ENCODE results near the gene RBM34. TPM values are rescaled to one million over a fixed set of nuclear protein-coding genes. Genes with fewer than 3 reads are reported as not detected.
"Not testable (repeated sequence)": the region's sequence is repeated elsewhere in the genome, so short reads cannot be mapped to it uniquely, and the experiment has no call there.

RBM34 gene
- total RNA-seq, 1 donor from 2014 or later = 94.2 TPM

DNA sequence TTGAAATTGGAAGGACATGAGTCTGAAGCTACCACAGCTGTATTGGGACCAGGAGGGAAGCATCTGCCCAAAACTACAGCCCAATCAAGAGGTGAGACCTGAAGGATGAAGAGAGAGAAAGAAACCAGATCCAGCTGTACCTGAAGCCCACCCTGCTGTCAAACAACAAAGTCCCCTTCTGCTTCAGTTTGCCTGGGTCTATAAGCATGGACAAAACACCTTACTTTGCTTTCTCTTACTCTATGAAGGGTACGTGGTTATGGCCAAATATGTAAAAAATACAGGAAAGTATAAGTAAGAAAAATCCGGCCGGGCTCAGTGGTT, 58.8 kb downstream of the RBM34 start:
- TF ChIP-seq CTCF (IDR thresholded peaks at IDR 0.05; ENCODE audit: partially characterized antibody, unreplicated experiment) = no peak
- DNase-seq = no peak
- Mint-ChIP-seq H3K4me1 (ENCODE audit: low read depth, unreplicated experiment) (peaks cover 17% of the 10 kb centered on the region), H3K4me3 (ENCODE audit: unreplicated experiment) (no peak overlapping the region), H3K27ac (ENCODE audit: unreplicated experiment) (no peak overlapping the region), H3K9me3 (ENCODE audit: unreplicated experiment) (peaks cover 1% of the 10 kb centered on the region), H3K36me3 (ENCODE audit: unreplicated experiment) (no peaks in the 10 kb centered on the region), H3K27me3 (ENCODE audit: unreplicated experiment) (peaks cover 4% of the 10 kb centered on the region)

DNA sequence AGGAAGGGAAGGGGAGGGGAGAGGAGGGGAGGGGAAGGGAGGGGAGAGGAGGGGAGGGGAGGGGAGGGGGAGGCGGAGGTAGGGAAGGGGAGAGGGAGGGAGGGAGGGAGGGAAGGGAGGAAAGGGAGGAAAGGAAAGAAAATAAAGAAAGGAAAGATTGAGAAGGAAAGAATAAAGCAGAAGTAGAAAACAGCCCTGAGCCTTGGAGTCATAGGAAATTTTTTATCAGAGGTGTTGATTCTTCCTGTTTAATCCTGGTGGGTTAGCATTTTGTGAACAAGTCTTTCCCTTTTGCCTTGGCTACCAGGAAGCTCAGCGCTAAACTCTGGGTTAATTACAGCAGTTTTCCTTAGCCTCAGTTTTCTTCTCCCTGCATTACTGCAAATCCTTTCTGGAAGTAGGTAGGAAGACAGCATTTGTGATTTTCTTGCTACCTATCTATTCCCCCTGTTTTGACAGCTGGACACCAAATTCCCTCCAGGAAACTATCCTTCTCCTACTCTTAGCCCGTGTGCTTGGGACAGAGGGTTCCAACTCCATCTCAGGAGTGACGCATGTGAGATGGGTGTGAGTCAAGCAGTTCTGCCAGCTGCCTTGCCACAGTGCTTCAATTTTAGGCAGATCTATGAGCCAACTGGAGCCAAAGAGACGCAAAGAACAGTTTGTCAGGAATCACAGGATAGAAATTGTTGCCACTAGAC, 59.3 kb downstream of the RBM34 start:
- H3K27me3 Mint-ChIP-seq (ENCODE audit: unreplicated experiment) = peaks cover 4% of the 10 kb centered on the region
- no peaks in the 10 kb centered on the region for H3K36me3 Mint-ChIP-seq (ENCODE audit: unreplicated experiment)
- H3K27ac Mint-ChIP-seq (ENCODE audit: unreplicated experiment) = no peak overlapping the region
- H3K4me3 Mint-ChIP-seq (ENCODE audit: unreplicated experiment) = no peak overlapping the region
- H3K9me3 Mint-ChIP-seq (ENCODE audit: unreplicated experiment) = peaks cover 1% of the 10 kb centered on the region
- no peak for TF ChIP-seq CTCF (IDR thresholded peaks at IDR 0.05; ENCODE audit: partially characterized antibody, unreplicated experiment)
- peaks cover 17% of the 10 kb centered on the region for H3K4me1 Mint-ChIP-seq (ENCODE audit: low read depth, unreplicated experiment)
- no peak for DNase-seq

DNA sequence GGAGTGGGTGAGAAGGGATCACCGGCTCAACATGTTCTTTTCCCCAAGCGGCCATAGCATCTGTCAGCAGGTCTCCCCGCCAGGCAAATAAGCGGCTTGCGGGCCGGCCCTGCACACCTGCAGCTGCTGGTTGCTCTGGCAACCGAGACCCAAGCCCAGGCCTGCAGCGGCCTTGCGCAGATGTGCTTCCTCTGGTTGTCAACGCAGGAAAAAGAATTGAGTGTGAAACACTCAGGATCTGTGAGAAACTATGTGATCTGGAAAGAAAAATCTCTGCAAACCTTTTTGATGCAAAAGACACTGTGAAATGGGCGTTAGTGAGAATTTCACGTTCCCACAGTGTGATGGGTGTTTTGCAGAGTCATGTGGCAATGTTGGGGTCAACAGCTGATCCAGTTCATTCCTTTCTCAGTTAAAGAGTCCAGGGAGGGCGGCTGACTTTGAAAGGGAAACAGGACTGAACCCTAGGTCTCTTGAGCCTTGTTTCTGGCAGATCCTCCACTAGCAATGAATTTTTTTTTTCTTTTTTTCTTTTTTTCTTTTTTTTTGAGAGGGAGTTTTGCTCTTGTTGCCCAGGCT, 60.8 kb downstream of the RBM34 start:
- DNase-seq = peak; percentile 26
- no peak overlapping the region for H3K4me3 Mint-ChIP-seq (ENCODE audit: unreplicated experiment)
- no peaks in the 10 kb centered on the region for H3K36me3 Mint-ChIP-seq (ENCODE audit: unreplicated experiment)
- no peak for TF ChIP-seq CTCF (IDR thresholded peaks at IDR 0.05; ENCODE audit: partially characterized antibody, unreplicated experiment)
- H3K27me3 Mint-ChIP-seq (ENCODE audit: unreplicated experiment) = peaks cover 4% of the 10 kb centered on the region
- H3K9me3 Mint-ChIP-seq (ENCODE audit: unreplicated experiment) = peaks cover 1% of the 10 kb centered on the region
- peaks cover 17% of the 10 kb centered on the region for H3K4me1 Mint-ChIP-seq (ENCODE audit: low read depth, unreplicated experiment)
- H3K27ac Mint-ChIP-seq (ENCODE audit: unreplicated experiment) = no peak overlapping the region

- DNase-seq = no peak
- H3K27me3 Mint-ChIP-seq (ENCODE audit: unreplicated experiment) = peaks cover 4% of the 10 kb centered on the region
- peaks cover 11% of the 10 kb centered on the region for H3K4me1 Mint-ChIP-seq (ENCODE audit: low read depth, unreplicated experiment)
- no peaks in the 10 kb centered on the region for H3K36me3 Mint-ChIP-seq (ENCODE audit: unreplicated experiment)
- no peak for TF ChIP-seq CTCF (IDR thresholded peaks at IDR 0.05; ENCODE audit: partially characterized antibody, unreplicated experiment)
- no peak overlapping the region for H3K4me3 Mint-ChIP-seq (ENCODE audit: unreplicated experiment)
- peaks cover 1% of the 10 kb centered on the region for H3K9me3 Mint-ChIP-seq (ENCODE audit: unreplicated experiment)
- H3K27ac Mint-ChIP-seq (ENCODE audit: unreplicated experiment) = no peak overlapping the region
These were observed 62.1 kb downstream of the RBM34 start for GRCh38 chr1:235098991-235099390.

GRCh38 chr1:235098547-235098946, 62.5 kb downstream of the RBM34 start:
- no peak for TF ChIP-seq CTCF (IDR thresholded peaks at IDR 0.05; ENCODE audit: partially characterized antibody, unreplicated experiment)
- Mint-ChIP-seq H3K9me3 (ENCODE audit: unreplicated experiment) (peaks cover 3% of the 10 kb centered on the region), H3K27ac (ENCODE audit: unreplicated experiment) (no peak overlapping the region), H3K36me3 (ENCODE audit: unreplicated experiment) (no peaks in the 10 kb centered on the region), H3K27me3 (ENCODE audit: unreplicated experiment) (peaks cover 4% of the 10 kb centered on the region), H3K4me1 (ENCODE audit: low read depth, unreplicated experiment) (peaks cover 11% of the 10 kb centered on the region), H3K4me3 (ENCODE audit: unreplicated experiment) (no peak overlapping the region)
- no peak for DNase-seq

DNA sequence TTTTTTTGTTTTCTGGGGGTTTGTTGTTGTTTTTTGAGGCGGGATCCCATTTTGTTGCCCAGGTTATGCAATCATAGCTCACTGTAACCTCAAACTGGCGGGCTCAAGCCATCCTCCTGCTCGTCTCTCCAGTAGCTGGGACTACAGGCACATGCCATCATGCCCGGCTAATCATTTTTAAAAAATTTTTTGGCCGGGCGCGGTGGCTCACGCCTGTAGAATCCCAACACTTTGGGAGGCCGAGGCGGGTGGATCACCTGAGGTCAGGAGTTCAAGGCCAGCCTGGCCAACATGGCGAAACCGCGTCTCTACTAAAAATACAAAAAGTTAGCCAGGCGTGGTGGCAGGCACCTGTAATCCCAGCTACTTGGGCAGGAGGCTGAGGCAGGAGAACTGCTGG, 63.5 kb downstream of the RBM34 start:
- H3K27me3 Mint-ChIP-seq (ENCODE audit: unreplicated experiment); H3K36me3 Mint-ChIP-seq (ENCODE audit: unreplicated experiment); H3K4me3 Mint-ChIP-seq (ENCODE audit: unreplicated experiment); H3K27ac Mint-ChIP-seq (ENCODE audit: unreplicated experiment); DNase-seq; H3K9me3 Mint-ChIP-seq (ENCODE audit: unreplicated experiment): not testable (repeated sequence)
- H3K4me1 Mint-ChIP-seq (ENCODE audit: low read depth, unreplicated experiment) = peaks cover 11% of the 10 kb centered on the region
